ENCODE data around the gene TLX1.

Gene TLX1

GRCh38 chr10:101137271-101137670 lies 6.2 kb downstream of the TLX1 start:
- Histone ChIP-seq H3K4me1 (ENCODE audit: control insufficient read depth, low read depth, low read length) (peaks cover 3% of the 10 kb centered on the region), H3K27me3 (ENCODE audit: control insufficient read depth, insufficient read depth, low read length) (peaks cover 100% of the 10 kb centered on the region)

GRCh38 chr10:101138788-101139420 lies 7.8 kb downstream of the TLX1 start:
- Histone ChIP-seq H3K27ac (ENCODE audit: low read length) (no peak overlapping the region), H3K9ac (ENCODE audit: low read length) (no peak overlapping the region), H3K4me3 (ENCODE audit: low read length) (no peak overlapping the region), H3K36me3 (ENCODE audit: control insufficient read depth, low read depth, low read length) (no peaks in the 10 kb centered on the region), H3K27me3 (ENCODE audit: control insufficient read depth, insufficient read depth, low read length) (peaks cover 100% of the 10 kb centered on the region), H3K4me1 (ENCODE audit: control insufficient read depth, low read depth, low read length) (peaks cover 3% of the 10 kb centered on the region), H3K9me3 (ENCODE audit: control insufficient read depth, low read depth, low read length) (peaks cover 7% of the 10 kb centered on the region)

More at GRCh38 chr10:101137271-101137670, 6.2 kb downstream of the TLX1 start:
- no peak overlapping the region for H3K27ac ChIP-seq (ENCODE audit: low read length)
- no peak overlapping the region for H3K4me3 ChIP-seq (ENCODE audit: low read length)
- no peak overlapping the region for H3K9ac ChIP-seq (ENCODE audit: low read length)
- H3K36me3 ChIP-seq (ENCODE audit: control insufficient read depth, low read depth, low read length) = no peaks in the 10 kb centered on the region
- H3K9me3 ChIP-seq (ENCODE audit: control insufficient read depth, low read depth, low read length) = peaks cover 7% of the 10 kb centered on the region

- Histone ChIP-seq H3K4me3 (ENCODE audit: low read length) (no peak overlapping the region), H3K9ac (ENCODE audit: low read length) (no peak overlapping the region), H3K27me3 (ENCODE audit: control insufficient read depth, insufficient read depth, low read length) (peaks cover 100% of the 10 kb centered on the region), H3K4me1 (ENCODE audit: control insufficient read depth, low read depth, low read length) (peaks cover 3% of the 10 kb centered on the region), H3K27ac (ENCODE audit: low read length) (no peak overlapping the region), H3K9me3 (ENCODE audit: control insufficient read depth, low read depth, low read length) (peaks cover 7% of the 10 kb centered on the region), H3K36me3 (ENCODE audit: control insufficient read depth, low read depth, low read length) (no peaks in the 10 kb centered on the region)
Measured at GRCh38 chr10:101139421-101139911, 8.4 kb downstream of the TLX1 start.

GRCh38 chr10:101140084-101140949 lies 9.2 kb downstream of the TLX1 start:
- Histone ChIP-seq H3K4me1 (ENCODE audit: control insufficient read depth, low read depth, low read length) (peaks cover 3% of the 10 kb centered on the region), H3K9ac (ENCODE audit: low read length) (no peak overlapping the region), H3K9me3 (ENCODE audit: control insufficient read depth, low read depth, low read length) (peaks cover 7% of the 10 kb centered on the region), H3K27me3 (ENCODE audit: control insufficient read depth, insufficient read depth, low read length) (peaks cover 100% of the 10 kb centered on the region), H3K27ac (ENCODE audit: low read length) (no peak overlapping the region), H3K36me3 (ENCODE audit: control insufficient read depth, low read depth, low read length) (no peaks in the 10 kb centered on the region), H3K4me3 (ENCODE audit: low read length) (no peak overlapping the region)

- H3K9me3 ChIP-seq (ENCODE audit: control insufficient read depth, low read depth, low read length) = peaks cover 7% of the 10 kb centered on the region
- peaks cover 3% of the 10 kb centered on the region for H3K4me1 ChIP-seq (ENCODE audit: control insufficient read depth, low read depth, low read length)
- H3K27ac ChIP-seq (ENCODE audit: low read length) = no peak overlapping the region
- H3K4me3 ChIP-seq (ENCODE audit: low read length) = no peak overlapping the region
- no peaks in the 10 kb centered on the region for H3K36me3 ChIP-seq (ENCODE audit: control insufficient read depth, low read depth, low read length)
- peaks cover 100% of the 10 kb centered on the region for H3K27me3 ChIP-seq (ENCODE audit: control insufficient read depth, insufficient read depth, low read length)
- no peak overlapping the region for H3K9ac ChIP-seq (ENCODE audit: low read length)
Measured at GRCh38 chr10:101140950-101141615, 10.0 kb downstream of the TLX1 start.

- Histone ChIP-seq H3K4me3 (ENCODE audit: low read length) (no peak overlapping the region), H3K9me3 (ENCODE audit: control insufficient read depth, low read depth, low read length) (peaks cover 4% of the 10 kb centered on the region), H3K27me3 (ENCODE audit: control insufficient read depth, insufficient read depth, low read length) (peaks cover 100% of the 10 kb centered on the region), H3K4me1 (ENCODE audit: control insufficient read depth, low read depth, low read length) (peaks cover 3% of the 10 kb centered on the region), H3K27ac (ENCODE audit: low read length) (no peak overlapping the region), H3K36me3 (ENCODE audit: control insufficient read depth, low read depth, low read length) (no peaks in the 10 kb centered on the region), H3K9ac (ENCODE audit: low read length) (no peak overlapping the region)
Measured at GRCh38 chr10:101141616-101142532, 10.8 kb downstream of the TLX1 start.

- no peaks in the 10 kb centered on the region for H3K36me3 ChIP-seq (ENCODE audit: control insufficient read depth, low read depth, low read length)
- H3K4me3 ChIP-seq (ENCODE audit: low read length) = no peak overlapping the region
- peaks cover 4% of the 10 kb centered on the region for H3K9me3 ChIP-seq (ENCODE audit: control insufficient read depth, low read depth, low read length)
- H3K27ac ChIP-seq (ENCODE audit: low read length) = no peak overlapping the region
- no peak overlapping the region for H3K9ac ChIP-seq (ENCODE audit: low read length)
- H3K4me1 ChIP-seq (ENCODE audit: control insufficient read depth, low read depth, low read length) = peaks cover 3% of the 10 kb centered on the region
- peaks cover 100% of the 10 kb centered on the region for H3K27me3 ChIP-seq (ENCODE audit: control insufficient read depth, insufficient read depth, low read length)
Measured at GRCh38 chr10:101142533-101143344, 11.6 kb downstream of the TLX1 start.

GRCh38 chr10:101143345-101143630 lies 12.2 kb downstream of the TLX1 start:
- Histone ChIP-seq H3K36me3 (ENCODE audit: control insufficient read depth, low read depth, low read length) (no peaks in the 10 kb centered on the region), H3K9ac (ENCODE audit: low read length) (no peak overlapping the region), H3K27ac (ENCODE audit: low read length) (no peak overlapping the region), H3K4me3 (ENCODE audit: low read length) (no peak overlapping the region), H3K9me3 (ENCODE audit: control insufficient read depth, low read depth, low read length) (peaks cover under 1% of the 10 kb centered on the region), H3K4me1 (ENCODE audit: control insufficient read depth, low read depth, low read length) (peaks cover 3% of the 10 kb centered on the region), H3K27me3 (ENCODE audit: control insufficient read depth, insufficient read depth, low read length) (peaks cover 100% of the 10 kb centered on the region)

- Histone ChIP-seq H3K4me1 (ENCODE audit: control insufficient read depth, low read depth, low read length) (peaks cover 3% of the 10 kb centered on the region), H3K36me3 (ENCODE audit: control insufficient read depth, low read depth, low read length) (no peaks in the 10 kb centered on the region), H3K4me3 (ENCODE audit: low read length) (no peak overlapping the region), H3K9me3 (ENCODE audit: control insufficient read depth, low read depth, low read length) (no peaks in the 10 kb centered on the region), H3K9ac (ENCODE audit: low read length) (no peak overlapping the region), H3K27ac (ENCODE audit: low read length) (no peak overlapping the region), H3K27me3 (ENCODE audit: control insufficient read depth, insufficient read depth, low read length) (peaks cover 100% of the 10 kb centered on the region)
Measured at GRCh38 chr10:101144053-101144452, 13.0 kb downstream of the TLX1 start.

- no peak overlapping the region for H3K9ac ChIP-seq (ENCODE audit: low read length)
- no peak overlapping the region for H3K27ac ChIP-seq (ENCODE audit: low read length)
- H3K4me3 ChIP-seq (ENCODE audit: low read length) = no peak overlapping the region
- peaks cover 100% of the 10 kb centered on the region for H3K27me3 ChIP-seq (ENCODE audit: control insufficient read depth, insufficient read depth, low read length)
- no peaks in the 10 kb centered on the region for H3K4me1 ChIP-seq (ENCODE audit: control insufficient read depth, low read depth, low read length)
- H3K36me3 ChIP-seq (ENCODE audit: control insufficient read depth, low read depth, low read length) = no peaks in the 10 kb centered on the region
- no peaks in the 10 kb centered on the region for H3K9me3 ChIP-seq (ENCODE audit: control insufficient read depth, low read depth, low read length)
Measured at GRCh38 chr10:101145145-101145544, 14.0 kb downstream of the TLX1 start.
